GM12878 (cell line): ENCODE data around the gene DNAH8. TPM values are rescaled to one million over a fixed set of nuclear protein-coding genes. Genes with fewer than 3 reads are reported as not detected.

ENCODE experiments used
- CEBPZ ChIP-seq: fragments of 150-350 bp; IDR thresholded peaks from 2 replicates; pipeline ENCODE4 v1.6.1; 2016; ENCODE audit warnings: low read depth, low read length
- FOS ChIP-seq: IDR thresholded peaks from 3 replicates; pipeline ENCODE4 v1.6.1; 2011; ENCODE audit warnings: borderline replicate concordance; ENCODE audit not compliant: insufficient read length; ENCODE audit errors: extremely low read depth
- HCFC1 ChIP-seq: fragments of 150-350 bp; IDR thresholded peaks from 2 replicates; pipeline ENCODE4 v1.6.1; 2014; ENCODE audit warnings: low read length
- IKZF2 ChIP-seq, 2 experiments: fragments of 450-650 bp; IDR thresholded peaks; 2 replicates each; pipeline ENCODE4 v1.6.1; 2017; ENCODE audit warnings: mild to moderate bottlenecking in 2 of 2, moderate library complexity in 2 of 2
- KAT2A ChIP-seq: conservative IDR thresholded peaks from 2 replicates; pipeline ENCODE4 v1.6.1; 2011; ENCODE audit warnings: low read depth, low read length; ENCODE audit not compliant: control insufficient read depth
- SUPT20H ChIP-seq: IDR thresholded peaks from 2 replicates; pipeline ENCODE4 v1.6.1; 2011; ENCODE audit warnings: low read depth, mild to moderate bottlenecking, low read length, moderate library complexity, borderline replicate concordance; ENCODE audit not compliant: control insufficient read depth
- TARDBP ChIP-seq: IDR thresholded peaks from 2 replicates; pipeline ENCODE4 v1.6.1; 2016; ENCODE audit warnings: borderline replicate concordance
- TCF12 ChIP-seq: IDR thresholded peaks from 2 replicates; pipeline ENCODE4 v1.6.1; 2011; ENCODE audit warnings: low read depth, mild to moderate bottlenecking, low read length
- ZBTB33 ChIP-seq: fragments of 450-650 bp; IDR thresholded peaks from 2 replicates; pipeline ENCODE4 v1.6.1; 2017; ENCODE audit warnings: mild to moderate bottlenecking
- ZBTB4 ChIP-seq: fragments of 450-650 bp; formaldehyde crosslinking; IDR thresholded peaks from 2 replicates; pipeline ENCODE4 v1.4.0; 2022; ENCODE audit warnings: mild to moderate bottlenecking, moderate library complexity
- ZNF274 ChIP-seq: IDR thresholded peaks from one replicate; pipeline ENCODE4 v1.8.0; 2011; ENCODE audit not compliant: insufficient read length, insufficient read depth
- ZNF592 ChIP-seq: fragments of 450-650 bp; IDR thresholded peaks from 2 replicates; pipeline ENCODE4 v1.6.1; 2017; ENCODE audit warnings: mild to moderate bottlenecking, moderate library complexity
- ZSCAN29 ChIP-seq: fragments of 450-650 bp; IDR thresholded peaks from 2 replicates; pipeline ENCODE4 v1.6.1; 2017; ENCODE audit warnings: mild to moderate bottlenecking, moderate library complexity
- polyA plus RNA-seq, 11 experiments: library from polyadenylated mRNA; depleted of rRNA in 4 of 11; unstranded in 6 of 11; stranded (reverse) in 5 of 11; fragments of >200 nt; fragmentation: Nextera tagmentation in 4 of 11; fragmentation: Illumina TruSeq in 1 of 11; extraction: Ambion mirVana in 4 of 11; extraction: Trizol in 1 of 11; gene quantifications; 1 replicate in 1 of 11; 2 replicates in 10 of 11; pipeline versions ENCODE4 v1.2.1 to v1.2.3, GENCODE V29; 2011 to 2016; ENCODE audit warnings: inconsistent platforms in 2 of 11, missing spikeins in 2 of 11, low read depth in 1 of 11
- total RNA-seq, 4 experiments: library from RNA; depleted of rRNA in 3 of 4; stranded (reverse); fragments of >200 nt in 3 of 4; fragmentation: Illumina TruSeq in 1 of 4; extraction: Trizol in 1 of 4; gene quantifications; 2 replicates each; pipeline versions ENCODE4 v1.2.1 to v1.2.3, GENCODE V29; 2013 to 2021

Gene DNAH8
- total and polyA plus RNA-seq, 10 of the 15 experiments (the other 5 are each of a cell fraction or from before 2014, with no cell fraction given) = 0.02 to 0.34 (median 0.10) TPM; not detected in 3

GRCh38 chr6:38702558-38703397 is 12.3 kb upstream of the DNAH8 start, which contains the start of gene GLO1 (continued):
- TF ChIP-seq ZBTB4 (CRISPR knock-in tag) (no peak), FOS (peak; percentile 91), CEBPZ (0 out of 2 replicates have a peak, but pooled peaks have one; percentile 15), TARDBP (peak; percentile 71; the same call in 1 of the 2 replicates), ZNF274 (no peak), ZBTB33 (no peak), ZNF592 (no peak), IKZF2 (IDR thresholded peaks at IDR 0.05) (peak in 1 of 2 experiments; percentile 39; a peak in 2 of 4 replicates), TCF12 (0 out of 2 replicates have a peak, but pooled peaks have one; percentile 32), ZSCAN29 (no peak), KAT2A (peak; percentile 70; the same call in 1 of the 2 replicates), HCFC1 (peak; percentile 88), SUPT20H (no peak)
